A673 (cell line): ENCODE data around the gene RCAN3.

ENCODE experiments used
- EZH2 ChIP-seq: fragments of 200-600 bp; sonication (generic); IDR thresholded peaks from 2 replicates; pipeline ENCODE4 v1.6.1; 2017; ENCODE audit warnings: borderline replicate concordance, low read depth, mild to moderate bottlenecking, mixed read lengths, antibody characterized with exemption, low read length; ENCODE audit not compliant: poor library complexity, severe bottlenecking
- TF ChIP-seq, protein P1 (sequence below): fragments of 300-800, 200-600 bp; sonication (generic); conservative IDR thresholded peaks from 2 replicates; pipeline ENCODE4 v1.5.1; 2017; ENCODE audit warnings: low read depth, mild to moderate bottlenecking, antibody characterized with exemption, low read length, moderate library complexity, mixed read lengths

DNA sequence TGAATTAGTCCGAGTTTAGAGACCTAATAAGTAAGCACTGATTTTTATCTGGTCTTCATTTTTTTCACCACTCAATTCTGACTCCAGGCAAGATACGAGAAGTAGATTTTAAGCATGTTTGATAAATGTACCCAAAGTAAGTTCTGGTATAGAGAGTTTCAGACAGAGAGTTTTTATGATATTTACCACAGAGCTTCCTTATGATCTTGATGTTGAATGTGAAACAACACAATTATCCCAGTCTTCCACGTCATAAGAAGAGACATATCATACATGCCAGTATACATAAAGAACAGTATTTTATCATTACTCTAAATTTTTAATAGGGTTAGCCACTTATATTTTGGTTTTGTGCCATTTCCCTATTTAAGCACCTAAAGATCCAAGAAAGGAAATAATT lies 45.4 kb downstream of the RCAN3 start:
- TF ChIP-seq, protein P1, sequence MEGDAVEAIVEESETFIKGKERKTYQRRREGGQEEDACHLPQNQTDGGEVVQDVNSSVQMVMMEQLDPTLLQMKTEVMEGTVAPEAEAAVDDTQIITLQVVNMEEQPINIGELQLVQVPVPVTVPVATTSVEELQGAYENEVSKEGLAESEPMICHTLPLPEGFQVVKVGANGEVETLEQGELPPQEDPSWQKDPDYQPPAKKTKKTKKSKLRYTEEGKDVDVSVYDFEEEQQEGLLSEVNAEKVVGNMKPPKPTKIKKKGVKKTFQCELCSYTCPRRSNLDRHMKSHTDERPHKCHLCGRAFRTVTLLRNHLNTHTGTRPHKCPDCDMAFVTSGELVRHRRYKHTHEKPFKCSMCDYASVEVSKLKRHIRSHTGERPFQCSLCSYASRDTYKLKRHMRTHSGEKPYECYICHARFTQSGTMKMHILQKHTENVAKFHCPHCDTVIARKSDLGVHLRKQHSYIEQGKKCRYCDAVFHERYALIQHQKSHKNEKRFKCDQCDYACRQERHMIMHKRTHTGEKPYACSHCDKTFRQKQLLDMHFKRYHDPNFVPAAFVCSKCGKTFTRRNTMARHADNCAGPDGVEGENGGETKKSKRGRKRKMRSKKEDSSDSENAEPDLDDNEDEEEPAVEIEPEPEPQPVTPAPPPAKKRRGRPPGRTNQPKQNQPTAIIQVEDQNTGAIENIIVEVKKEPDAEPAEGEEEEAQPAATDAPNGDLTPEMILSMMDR = no peak
- TF ChIP-seq EZH2 = no peak
